ENCODE results near the gene CD177.
"Not testable (repeated sequence)": the region's sequence is repeated elsewhere in the genome, so short reads cannot be mapped to it uniquely, and the experiment has no call there.

GRCh38 chr19:43349813-43350212, 3.7 kb upstream of the CD177 start:
- TF ChIP-seq, protein P1, sequence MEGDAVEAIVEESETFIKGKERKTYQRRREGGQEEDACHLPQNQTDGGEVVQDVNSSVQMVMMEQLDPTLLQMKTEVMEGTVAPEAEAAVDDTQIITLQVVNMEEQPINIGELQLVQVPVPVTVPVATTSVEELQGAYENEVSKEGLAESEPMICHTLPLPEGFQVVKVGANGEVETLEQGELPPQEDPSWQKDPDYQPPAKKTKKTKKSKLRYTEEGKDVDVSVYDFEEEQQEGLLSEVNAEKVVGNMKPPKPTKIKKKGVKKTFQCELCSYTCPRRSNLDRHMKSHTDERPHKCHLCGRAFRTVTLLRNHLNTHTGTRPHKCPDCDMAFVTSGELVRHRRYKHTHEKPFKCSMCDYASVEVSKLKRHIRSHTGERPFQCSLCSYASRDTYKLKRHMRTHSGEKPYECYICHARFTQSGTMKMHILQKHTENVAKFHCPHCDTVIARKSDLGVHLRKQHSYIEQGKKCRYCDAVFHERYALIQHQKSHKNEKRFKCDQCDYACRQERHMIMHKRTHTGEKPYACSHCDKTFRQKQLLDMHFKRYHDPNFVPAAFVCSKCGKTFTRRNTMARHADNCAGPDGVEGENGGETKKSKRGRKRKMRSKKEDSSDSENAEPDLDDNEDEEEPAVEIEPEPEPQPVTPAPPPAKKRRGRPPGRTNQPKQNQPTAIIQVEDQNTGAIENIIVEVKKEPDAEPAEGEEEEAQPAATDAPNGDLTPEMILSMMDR (IDR thresholded peaks at IDR 0.05): not testable (repeated sequence)
- TF ChIP-seq POLR2A (IDR thresholded peaks at IDR 0.05): not testable (repeated sequence)
